ENCODE measurements around the gene SMCHD1.
"Not testable (repeated sequence)": the region's sequence is repeated elsewhere in the genome, so short reads cannot be mapped to it uniquely, and the experiment has no call there.

The SMCHD1 gene

DNA sequence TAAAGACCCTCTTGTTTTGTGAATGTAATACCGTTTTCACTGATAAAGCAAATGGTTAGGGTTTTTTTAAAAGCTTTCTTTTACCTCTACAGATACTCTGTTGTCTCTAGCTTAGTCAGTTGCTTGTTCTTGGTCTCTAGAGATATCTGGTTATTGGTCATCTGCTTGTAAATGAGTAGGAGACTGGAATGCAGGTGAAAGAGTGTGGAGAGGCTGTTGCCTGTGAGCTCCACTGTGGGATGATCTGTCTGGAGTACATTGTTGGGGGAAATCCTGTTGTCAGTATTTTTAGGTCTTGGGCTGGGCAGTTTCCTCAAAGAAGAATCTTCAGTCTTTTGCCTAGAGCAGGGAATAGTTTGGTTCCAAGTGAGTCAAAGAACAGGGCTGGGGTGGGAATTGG lies 67.7 kb downstream of the SMCHD1 start:
- DNase-seq, result no peak

DNA sequence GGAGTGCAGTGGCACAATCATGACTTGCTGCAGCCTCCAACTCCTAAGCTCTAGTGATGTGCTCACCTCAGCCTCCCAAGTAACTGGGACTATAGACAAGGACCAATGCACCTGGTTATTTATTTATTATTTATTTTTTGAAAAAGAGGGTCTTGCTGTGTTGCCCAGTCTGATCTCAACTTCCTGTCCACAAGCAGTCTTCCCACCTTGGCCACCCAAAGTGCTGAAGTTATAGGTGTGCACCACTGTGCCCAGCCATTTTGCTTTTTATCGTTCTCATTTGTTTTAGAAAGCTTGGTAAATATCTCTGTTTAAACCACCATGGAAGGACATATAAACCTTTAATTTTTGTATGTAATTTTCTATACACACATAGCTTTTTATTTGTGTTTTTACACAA lies 74.2 kb downstream of the SMCHD1 start:
- DNase-seq, result no peak

DNA sequence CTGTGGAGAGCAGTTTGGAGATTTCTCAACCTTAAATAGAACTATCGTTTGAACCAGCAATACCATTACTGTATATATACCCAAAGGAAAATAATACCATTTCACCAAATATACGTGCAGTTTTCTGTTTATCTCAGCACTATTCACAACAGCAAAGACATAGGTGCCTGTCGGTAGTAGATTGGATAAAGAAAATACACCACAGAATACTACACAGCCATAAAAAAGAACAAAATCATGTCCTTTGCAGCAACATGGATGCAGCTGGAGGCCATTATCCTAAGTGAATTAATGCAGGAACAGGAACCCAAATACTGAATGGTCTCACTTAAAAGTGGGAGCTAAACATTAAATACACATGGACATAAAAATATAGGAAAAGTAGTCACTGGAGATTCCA lies 81.3 kb downstream of the SMCHD1 start:
- no peak for DNase-seq

DNA sequence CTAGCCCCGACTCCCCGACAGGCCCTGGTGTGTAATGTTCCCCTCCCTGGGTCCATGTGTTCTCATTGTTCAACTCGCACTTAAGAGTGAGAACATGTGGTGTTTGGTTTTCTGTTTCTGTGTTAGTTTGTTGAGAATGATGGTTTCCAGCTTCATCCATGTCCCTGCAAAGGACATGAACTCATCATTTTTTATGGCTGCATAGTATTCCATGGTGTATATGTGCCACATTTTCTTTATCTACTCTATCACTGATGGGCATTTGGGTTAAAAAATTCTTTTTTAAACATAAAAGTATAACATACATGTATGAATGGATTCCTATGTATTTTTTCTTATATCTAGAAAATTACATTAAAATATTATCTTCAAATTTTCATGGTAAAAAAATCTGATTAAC lies 84.6 kb downstream of the SMCHD1 start:
- not testable (repeated sequence) for DNase-seq

- DNase-seq, result no peak
Measured at GRCh38 chr18:2746274-2746673, 90.7 kb downstream of the SMCHD1 start.

DNA sequence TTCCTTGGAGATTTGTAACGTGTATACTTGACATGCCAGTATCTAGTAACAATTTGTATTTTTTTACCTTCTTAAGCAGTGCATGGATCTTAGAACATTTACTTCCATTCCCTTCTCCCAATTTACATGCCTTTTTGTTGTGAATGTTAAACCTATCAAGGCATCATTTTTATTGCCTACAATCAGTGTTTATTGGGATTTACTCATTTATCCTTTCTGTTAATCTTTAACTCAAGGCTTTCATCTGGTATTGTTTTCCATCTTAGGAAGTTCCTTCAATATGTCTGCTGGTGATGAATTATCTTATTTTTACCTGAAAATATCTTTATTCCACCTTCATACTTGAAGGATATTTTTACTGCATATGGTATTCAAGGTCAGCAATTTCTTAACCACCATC lies 102.8 kb downstream of the SMCHD1 start:
- no peak for DNase-seq

- DNase-seq, result no peak
Measured at GRCh38 chr18:2774669-2775068, 119.1 kb downstream of the SMCHD1 start.

GRCh38 chr18:2776601-2777000 lies 121.1 kb downstream of the SMCHD1 start:
- DNase-seq, result peak; percentile 11

DNA sequence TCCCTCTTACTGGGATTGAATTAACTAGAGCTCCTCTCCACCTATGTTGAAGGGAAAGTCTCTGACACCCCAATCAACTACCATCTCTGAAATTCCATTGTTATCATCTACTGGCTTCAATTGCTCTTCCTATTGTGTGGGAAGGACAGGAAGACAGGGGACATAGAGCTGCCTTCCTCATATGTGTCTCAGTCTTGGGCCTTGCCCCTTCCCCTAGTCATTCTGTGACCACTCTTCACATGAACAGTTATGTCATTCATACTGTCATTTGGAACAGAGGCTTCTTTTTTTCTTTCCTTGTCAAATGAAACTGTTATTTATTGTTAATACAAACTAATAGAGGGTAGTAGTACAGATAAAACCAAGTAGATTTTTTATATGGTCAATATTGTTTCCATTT lies 121.7 kb downstream of the SMCHD1 start:
- no peak for DNase-seq

- DNase-seq, result no peak
Measured at GRCh38 chr18:2780750-2781149, 125.2 kb downstream of the SMCHD1 start.

DNA sequence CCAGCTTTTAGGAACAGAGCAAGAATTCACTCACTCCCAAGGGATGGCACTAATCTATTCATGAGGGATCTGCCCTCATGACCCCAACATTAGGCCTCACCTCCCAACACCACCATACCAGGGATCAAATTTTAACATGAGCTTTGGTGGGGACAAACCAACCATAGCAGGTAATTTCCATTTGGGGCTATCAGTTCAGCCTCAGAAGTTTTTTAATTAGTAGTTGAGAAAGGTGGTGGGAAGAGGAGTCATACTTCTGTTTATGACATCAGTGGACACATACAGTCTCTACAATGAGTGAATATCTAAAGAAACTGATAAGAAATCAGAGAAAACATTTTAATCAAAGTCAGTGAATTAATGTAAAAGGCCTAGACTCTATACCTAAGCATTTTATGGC lies 131.7 kb downstream of the SMCHD1 start:
- DNase-seq, result no peak

DNA sequence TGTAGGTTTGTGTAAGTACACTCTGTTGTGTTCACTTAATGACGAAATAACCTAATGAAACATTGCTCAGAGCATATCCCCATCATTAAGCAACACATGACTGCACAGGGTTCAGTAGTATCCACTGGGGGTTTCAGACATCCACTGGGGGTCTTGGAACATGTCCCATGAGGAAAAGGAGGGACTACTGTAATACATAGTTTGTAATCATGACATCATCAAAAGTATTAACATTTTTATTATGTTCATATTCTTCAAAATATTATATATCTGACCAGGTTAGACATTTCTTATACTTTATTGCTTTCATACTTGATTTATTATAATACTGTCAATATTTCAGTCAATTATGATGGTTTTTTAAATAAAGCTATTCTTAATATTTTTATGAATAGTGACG lies 136.9 kb downstream of the SMCHD1 start:
- no peak for DNase-seq

DNA sequence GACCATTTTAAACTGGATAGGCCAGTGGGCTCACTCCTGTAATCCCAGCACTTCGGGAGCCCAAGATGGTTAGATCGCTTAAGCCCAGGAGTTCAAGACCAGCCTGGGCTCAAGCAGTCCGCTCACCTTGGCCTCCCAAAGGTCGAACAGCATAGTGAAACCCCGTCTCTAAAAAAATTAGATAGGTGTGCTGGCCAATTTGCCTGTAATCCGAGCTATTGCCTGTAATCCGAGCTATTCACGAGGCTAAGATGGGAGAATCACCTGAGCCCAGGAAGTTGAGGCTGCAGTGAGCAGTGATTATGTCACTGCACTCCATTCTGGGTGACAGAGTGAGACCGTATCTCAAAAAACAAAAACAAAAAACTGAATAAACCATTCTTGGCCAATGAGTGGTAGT lies 138.6 kb downstream of the SMCHD1 start:
- no peak for DNase-seq

DNA sequence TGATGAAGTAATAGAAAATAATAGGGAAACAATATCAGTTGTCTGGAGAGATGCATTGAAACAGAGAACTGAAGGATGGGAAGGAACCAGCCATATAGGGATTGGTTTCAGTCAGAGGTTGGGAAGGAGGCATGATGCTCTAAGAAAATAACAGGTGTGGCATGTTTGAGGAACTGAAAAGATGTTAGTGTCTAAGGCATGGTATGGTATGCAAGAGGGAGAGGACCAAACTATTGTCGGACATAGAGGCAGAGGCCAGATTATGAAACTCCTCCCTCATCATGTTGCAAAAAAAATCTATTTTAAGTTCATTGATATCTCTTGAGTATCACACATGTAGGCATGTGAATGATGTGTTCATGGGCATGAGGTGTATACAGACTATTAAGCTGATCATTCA lies 142.4 kb downstream of the SMCHD1 start:
- DNase-seq, result no peak

GRCh38 chr18:2799369-2799768 lies 143.8 kb downstream of the SMCHD1 start:
- no peak for DNase-seq

- no peak for DNase-seq
Measured at GRCh38 chr18:2805970-2806943, 150.7 kb downstream of the SMCHD1 start.

DNA sequence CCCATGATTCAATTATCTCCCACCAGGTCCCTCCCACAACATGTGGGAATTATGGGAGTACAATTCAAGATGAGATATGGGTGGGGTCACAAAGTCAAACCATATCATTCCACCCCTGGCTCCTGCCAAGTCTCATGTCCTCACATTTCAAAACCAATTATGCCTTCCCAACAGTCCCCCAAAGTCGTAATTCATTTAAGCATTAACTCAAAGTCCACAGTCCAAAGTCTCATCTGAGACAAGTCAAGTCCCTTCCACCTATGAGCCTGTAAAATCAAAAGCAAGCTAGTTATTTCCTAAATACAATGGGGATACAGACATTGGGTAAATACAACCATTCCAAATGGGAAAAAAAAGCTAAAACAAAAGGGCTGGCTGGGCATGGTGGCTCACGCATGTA lies 153.1 kb downstream of the SMCHD1 start:
- DNase-seq, result not testable (repeated sequence)

DNA sequence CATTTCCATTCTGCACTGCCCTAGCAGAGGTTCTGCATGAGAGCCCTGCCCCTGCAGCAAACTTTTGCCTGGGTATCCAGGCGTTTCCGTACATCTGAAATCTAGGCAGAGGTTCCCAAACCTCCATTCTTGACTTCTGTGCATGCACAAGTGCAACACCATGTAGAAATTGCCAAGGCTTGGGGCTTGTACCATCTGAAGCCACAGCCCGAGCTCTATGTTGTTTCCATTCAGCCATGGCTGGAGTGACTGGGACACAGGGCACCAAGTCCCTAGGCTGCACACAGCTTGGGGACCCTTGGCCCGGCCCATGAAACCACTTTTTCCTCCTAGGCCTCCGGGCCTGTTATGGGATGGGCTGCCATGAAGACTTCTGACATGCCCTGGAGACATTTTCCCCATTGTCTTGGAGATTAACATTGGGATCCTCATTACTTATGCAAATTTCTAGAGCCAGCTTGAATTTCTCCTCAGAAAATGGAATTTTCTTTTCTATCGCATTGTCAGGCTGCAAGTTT lies 154.2 kb downstream of the SMCHD1 start:
- DNase-seq, result not testable (repeated sequence)

DNA sequence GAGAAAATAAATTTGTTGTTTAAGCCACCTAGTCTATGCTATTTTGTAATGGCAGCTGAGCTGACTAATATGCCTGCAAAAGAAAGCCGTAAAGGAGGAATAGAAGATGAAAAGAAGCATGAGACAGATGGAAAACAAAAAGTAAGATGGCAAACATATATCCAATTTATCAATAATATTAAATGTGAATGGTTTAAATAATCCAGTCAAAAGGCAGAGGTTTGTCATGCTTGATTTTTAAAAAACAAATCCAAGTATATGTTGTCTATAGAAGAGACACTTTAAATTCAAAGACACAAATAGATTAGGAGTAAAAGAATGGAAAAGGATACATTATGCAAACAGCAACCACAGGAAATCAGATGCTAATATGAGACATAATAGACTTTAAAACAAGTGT lies 155.9 kb downstream of the SMCHD1 start:
- no peak for DNase-seq

DNA sequence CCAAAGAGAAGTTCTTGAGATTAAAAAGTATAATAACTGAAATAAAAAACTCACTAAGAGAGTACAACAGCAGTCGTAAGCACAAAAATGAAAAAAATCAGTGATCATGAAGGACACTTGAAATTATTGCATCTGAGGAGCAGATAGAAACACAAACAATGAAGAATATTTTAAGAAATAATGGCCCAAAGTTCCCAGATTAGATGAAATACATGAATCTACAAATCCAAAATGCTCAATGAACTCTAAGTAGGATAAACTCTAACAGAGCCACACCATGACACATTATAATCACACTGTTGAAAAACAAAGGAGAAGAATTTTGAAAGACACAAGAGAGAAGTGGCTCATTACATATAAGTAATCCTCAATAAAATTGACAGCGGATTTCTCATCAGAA lies 159.4 kb downstream of the SMCHD1 start:
- DNase-seq, result no peak

- no peak for DNase-seq
Measured at GRCh38 chr18:2818281-2818680, 162.8 kb downstream of the SMCHD1 start.

GRCh38 chr18:2821695-2822094 lies 166.2 kb downstream of the SMCHD1 start:
- no peak for DNase-seq

DNA sequence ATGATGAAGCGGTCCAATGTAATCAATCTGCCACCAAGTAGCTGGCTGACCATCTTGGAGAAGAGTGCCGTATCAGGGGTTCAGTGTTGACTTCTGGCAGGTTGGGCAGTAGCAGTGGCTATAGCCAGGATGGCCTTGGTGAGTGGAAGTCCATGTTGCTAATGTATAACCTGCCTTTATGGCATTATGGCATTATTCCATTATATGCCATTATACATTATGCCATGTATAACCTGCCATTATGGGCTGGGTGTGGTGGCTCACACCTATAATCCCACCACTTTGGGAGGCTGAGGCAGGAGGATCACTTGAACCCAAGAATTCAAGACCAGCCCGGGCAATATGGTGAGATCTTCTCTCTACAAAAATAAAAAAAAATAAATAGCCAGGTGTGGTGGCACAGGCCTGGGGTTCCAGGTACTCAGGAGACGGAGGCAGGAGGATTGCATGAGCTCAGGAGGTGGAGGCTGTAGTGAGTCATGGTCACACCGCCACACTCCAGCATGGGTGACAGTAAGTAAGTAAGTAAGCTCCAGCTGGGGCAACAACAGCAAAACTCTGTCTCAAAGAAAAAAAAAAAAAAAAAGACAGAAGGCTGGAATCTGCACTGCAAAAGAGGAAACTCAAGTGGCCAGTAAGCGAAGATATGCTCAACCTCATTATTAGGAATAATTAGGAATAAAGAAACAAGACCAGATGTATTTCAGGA lies 166.8 kb downstream of the SMCHD1 start:
- no peak for DNase-seq

- no peak for DNase-seq
Measured at GRCh38 chr18:2823202-2823601, 167.7 kb downstream of the SMCHD1 start.

Data from OCI-M1 (cell line).